HG03439 (cell line): Measurements from ENCODE around the gene ADRB1.

ENCODE experiments used
- ATAC-seq: cut with Tn5 transposase; IDR thresholded peaks from one replicate; pipeline ENCODE4 v1.9.1; 2021; ENCODE audit warnings: mild to moderate bottlenecking, moderate library complexity; ENCODE audit not compliant: unreplicated experiment

ADRB1 gene

DNA sequence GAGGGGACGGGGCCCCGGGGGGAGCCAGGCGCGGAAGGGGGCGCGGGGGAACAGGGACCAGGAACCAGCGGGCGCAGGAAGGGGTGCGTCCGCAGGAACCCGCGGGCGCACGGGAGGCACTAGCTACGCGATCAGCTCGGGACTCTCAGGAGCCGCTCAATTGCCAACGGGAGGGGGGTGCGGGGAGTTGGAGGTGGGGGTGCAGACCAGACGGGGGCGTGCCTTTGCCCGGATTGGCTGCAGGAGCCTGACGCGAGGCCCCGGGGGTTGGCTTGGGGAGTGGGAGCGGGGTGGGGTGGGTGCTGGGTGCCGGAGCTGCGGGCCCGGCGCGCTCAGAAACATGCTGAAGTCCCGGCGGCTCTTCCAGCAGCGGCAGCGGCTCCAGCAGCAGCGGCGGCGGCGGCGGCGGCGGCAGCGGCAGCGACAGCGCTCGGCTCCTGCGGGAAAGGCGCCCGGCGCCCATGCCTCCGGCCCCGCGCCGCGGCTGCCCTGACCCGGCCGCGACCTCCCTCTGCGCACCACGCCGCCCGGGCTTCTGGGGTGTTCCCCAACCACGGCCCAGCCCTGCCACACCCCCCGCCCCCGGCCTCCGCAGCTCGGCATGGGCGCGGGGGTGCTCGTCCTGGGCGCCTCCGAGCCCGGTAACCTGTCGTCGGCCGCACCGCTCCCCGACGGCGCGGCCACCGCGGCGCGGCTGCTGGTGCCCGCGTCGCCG is at the start of gene ADRB1:
Gene ADRB1, plus strand, starts transcription at position 335 of the 715 bp plus-strand sequence. Its CDS starts 267 bp downstream, at position 602.
- peak; percentile 60 for ATAC-seq

DNA sequence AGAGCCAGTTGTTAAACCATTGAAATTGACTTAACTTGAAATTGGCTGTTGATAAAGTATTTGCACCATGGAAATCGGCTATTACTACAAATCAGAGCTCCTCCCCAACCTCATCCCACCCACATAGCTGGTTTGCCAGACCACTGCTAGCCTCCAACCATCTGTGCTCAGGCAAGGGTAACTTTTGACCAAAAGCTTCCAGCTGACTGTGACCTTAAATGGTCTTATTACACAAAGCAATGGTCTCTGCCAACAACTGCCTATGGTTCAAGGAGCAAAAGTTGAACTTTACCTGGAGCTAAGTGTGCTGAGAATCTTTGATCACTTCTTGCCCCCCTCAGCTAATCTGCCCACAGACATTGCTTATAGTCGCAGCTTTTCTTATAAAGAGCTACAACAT is 48.5 kb upstream of the ADRB1 start:
- no peak for ATAC-seq

GRCh38 chr10:113997428-113997827 is 46.2 kb upstream of the ADRB1 start:
- ATAC-seq: no peak

DNA sequence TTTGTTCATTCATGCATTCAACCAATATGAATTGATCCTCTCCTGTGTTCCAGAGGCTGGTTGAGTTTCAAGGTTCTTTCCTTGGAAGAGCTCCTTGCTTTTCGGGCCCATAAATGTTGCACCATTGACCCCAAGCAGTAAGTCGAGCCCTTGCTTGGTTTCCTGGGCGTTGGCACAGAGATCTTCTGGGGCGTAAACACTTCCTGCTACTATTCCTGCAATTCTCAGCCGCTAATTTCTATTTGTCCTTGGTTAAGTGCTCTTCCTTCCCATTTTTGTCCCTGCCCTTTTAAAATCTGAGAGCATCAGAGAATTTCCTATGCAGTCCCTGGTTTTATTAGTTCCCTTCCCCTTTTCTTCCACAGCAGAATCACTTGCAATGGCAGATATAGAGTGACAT is 44.1 kb upstream of the ADRB1 start:
- no peak for ATAC-seq

- no peak for ATAC-seq
These were observed 43.1 kb upstream of the ADRB1 start for GRCh38 chr10:114000457-114001010.

- no peak for ATAC-seq
These were observed 41.2 kb upstream of the ADRB1 start for GRCh38 chr10:114002422-114002821.

DNA sequence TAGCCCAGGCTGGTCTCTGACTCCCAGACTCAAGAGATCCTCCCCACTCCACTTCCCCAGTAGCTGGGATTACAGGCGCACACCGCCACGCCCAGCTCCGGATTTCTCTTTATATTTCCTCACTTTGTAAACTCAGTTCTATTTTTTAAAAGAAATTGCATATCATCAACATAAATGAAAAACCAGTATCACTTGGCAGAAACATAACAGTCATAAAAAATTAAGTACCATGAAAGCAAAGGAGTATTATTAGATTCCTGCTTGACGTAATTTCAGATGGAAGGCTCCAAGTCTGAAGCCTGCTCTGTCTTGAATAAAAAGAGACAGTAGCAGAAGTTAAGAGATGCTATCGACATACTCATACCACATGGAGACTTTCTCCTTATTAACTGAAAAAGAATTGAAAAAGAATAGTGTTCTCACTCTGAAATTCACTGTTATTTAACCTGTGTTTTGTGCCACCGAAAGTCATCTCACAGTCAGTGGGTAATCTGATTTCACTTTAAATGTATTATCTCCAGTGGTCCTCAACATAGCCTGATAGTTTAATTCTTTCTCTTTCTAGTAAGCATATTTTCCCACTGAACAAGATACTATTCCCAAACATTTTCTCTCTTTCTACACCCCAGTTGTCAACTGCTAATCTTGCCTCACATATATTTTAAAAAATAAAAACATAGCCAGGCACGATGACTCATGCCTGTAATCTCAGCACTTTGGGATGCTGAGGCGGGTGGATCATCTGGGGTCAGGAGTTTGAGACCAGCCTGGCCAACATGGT is 40.3 kb upstream of the ADRB1 start:
- ATAC-seq: no peak

DNA sequence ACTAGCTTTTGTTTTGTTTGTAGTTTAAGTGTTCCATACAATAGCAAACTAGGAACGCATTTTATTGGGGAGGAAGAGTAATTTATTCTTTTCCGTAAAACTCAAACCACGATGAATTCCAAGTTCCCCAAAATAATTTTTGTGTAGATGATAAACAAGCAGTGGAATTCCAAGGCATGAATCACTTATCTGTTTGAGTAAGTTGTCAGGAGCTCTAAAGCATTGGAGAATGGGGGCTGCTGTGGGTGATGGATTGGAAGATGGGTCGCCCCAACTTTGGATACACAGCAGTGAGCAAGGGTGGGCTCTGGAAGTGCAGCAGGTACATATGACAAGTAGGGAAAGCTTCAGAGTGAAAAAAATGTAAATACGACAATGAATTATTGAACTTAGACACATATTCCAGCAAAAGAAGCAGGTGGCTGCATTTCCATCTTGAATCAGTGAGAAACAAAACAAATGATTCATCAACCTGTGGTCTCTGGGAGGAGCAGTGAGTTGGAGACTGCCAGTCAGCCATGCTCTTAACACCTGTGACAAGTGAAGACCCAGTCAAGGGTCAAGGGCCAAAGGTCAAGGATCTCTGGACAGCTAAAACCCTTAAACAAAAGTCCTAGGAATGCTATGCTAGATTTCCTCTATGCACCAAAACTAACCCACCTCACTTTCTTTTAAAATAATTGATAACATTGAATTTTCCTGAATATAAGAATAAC is 34.2 kb upstream of the ADRB1 start:
- no peak for ATAC-seq

- no peak for ATAC-seq
These were observed 33.4 kb upstream of the ADRB1 start for GRCh38 chr10:114010316-114010715.

DNA sequence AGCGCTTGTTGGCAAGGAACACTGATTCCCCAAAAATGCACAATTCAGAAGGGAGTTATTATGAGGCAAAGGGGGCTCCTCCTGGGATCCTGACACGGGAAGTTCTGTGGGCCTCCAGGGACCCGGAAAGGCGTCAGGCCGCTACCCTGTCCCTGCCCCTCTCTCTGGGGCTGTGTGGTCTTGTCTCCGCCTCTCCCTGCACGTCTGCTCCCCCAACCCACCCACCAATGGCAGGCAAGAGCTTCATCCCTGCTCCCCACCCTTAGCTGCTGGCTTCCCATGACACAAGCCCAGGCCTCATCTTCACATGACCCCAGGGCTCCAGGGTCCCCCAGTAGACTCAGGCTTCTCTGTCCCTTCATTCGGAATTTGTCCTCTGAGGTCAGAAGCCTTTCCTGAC is 31.0 kb upstream of the ADRB1 start:
- ATAC-seq: no peak

DNA sequence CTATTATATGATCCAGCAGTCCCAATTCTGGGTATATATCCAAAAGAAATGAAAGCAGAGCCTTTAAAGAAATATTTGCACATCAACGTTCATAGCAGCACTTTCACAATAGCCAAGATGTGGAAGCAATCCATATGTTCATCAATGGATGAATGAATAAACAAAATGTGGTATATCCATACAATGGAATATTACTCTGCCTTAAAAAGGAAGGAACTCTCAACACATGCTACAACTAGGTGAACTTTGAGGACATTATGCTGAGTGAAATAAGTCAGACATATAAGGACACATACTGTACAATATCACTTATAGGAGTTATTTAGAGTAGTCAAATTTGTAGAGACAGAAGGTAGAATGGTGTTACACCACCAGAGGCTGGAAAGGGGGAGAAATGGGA is 28.0 kb upstream of the ADRB1 start:
- ATAC-seq: no peak

GRCh38 chr10:114017271-114017670 is 26.4 kb upstream of the ADRB1 start:
- ATAC-seq: no peak

DNA sequence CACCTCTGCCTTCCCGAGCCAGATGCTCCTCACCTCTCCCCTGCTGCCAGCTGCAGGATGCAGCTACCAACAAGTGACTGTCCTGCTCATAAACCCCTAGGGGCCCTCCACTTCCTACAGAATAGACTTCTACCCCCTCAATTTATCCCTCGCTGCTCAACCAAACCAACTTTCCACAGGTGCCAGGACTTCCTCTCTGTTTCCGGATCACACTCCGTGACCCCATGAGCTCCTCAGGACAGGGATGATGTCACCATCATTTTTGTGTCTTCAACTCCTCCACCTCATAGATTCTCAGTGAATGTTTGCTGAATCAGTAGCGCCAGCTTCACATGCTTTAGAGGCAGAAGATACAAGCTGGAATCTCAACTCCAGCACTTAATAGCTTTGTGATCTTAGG is 25.8 kb upstream of the ADRB1 start:
- no peak for ATAC-seq

- ATAC-seq: no peak
These were observed 24.4 kb upstream of the ADRB1 start for GRCh38 chr10:114019226-114019625.

DNA sequence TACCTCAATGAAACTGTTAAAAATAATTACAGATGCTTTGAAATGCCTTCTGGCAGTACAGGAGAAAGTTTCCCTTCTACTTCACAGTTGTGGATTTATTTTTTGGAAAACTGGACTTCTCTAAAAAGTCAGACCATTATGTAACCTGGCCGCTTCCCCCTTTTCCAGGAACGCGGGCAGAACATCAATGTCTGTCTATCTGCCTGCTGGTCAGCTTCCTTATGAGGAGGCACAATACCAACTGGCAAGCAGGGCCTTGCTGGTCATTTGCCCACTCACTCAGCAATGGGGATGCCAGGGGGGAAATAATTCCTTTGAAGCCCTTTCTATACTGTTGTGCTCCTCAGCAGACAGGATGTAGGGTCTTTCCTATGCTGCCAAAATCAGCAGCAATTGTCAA is 22.5 kb upstream of the ADRB1 start:
- ATAC-seq: no peak

DNA sequence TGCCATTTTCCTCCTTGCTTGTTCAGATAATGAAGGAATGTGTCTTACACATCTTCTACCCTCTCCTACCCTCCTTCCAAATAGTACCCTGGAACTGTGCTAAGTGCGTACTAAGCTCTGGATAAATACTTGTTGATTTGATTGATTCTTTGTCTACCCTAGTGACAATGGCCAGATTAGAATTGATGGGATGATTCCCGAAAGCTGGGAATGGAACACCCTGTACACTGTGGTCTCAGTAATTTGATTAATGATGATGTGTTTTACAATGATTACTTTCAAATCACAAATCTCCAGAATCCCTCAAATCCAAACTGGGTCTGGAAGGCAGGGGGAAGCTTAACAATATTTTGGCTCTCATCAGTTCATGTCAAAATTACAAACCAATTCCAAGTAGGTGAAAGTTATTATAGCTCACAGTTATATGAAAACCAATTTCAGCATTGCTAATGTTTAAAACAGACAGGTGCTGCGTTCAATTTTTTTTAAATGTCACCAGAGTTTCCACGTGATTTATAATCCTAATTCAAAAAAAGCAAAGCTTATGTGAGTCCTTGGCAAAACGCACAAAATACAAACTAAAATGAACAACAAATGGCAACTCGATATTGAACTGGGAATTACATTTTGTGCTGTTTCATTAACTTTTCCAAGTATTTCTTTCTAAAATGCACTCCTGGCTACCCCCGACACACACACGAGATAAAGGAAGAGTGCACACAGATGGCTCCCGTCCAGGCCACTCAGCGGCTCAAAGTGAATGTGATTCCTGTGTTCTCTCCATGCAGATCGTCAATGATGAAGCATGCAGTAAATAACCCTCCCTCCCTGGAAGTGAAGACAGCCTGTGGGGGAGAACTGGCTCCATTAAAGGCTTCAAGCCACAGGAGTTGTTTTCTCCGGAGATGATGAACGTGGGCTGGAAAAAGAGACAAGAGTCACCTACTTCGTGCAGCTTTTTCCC is 21.7 kb upstream of the ADRB1 start:
- no peak for ATAC-seq

DNA sequence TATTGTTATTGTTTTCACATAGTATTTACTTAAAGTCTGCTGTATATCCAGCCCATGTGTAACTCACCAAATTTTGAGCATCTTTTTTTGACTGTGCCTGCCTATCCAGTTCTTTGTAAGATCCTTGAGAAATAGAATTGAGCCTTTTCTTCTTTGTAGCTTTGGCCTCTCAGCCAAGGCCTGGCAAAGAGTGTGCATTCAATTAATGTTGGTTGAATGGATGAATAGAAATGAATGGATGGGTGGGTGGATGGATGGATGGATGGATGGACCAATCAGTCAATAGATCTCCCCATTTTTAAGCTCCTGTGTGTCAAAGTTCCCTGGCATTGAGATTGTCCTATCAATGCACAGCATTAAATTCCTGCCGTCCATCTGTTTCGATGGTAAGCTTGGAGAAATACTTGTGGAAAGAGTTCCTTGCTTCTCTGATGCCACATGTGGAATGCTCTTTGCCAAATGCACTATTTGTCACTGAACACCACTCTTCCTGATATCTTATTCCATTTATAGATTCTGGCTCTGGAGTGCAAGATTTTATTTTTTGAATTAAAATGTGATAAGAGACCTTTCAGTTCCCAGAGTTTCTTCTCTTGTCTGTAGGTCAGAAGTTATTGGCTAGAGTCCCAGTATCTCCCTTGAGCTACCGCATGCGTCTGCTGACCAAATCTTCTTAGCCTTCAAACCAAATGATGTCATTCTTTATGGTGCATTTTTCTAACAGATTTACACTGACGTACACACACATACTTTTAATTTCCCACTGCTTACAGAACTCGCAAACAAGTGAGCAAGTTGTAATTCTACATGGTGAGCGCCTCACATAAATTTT is 20.7 kb upstream of the ADRB1 start:
- no peak for ATAC-seq

DNA sequence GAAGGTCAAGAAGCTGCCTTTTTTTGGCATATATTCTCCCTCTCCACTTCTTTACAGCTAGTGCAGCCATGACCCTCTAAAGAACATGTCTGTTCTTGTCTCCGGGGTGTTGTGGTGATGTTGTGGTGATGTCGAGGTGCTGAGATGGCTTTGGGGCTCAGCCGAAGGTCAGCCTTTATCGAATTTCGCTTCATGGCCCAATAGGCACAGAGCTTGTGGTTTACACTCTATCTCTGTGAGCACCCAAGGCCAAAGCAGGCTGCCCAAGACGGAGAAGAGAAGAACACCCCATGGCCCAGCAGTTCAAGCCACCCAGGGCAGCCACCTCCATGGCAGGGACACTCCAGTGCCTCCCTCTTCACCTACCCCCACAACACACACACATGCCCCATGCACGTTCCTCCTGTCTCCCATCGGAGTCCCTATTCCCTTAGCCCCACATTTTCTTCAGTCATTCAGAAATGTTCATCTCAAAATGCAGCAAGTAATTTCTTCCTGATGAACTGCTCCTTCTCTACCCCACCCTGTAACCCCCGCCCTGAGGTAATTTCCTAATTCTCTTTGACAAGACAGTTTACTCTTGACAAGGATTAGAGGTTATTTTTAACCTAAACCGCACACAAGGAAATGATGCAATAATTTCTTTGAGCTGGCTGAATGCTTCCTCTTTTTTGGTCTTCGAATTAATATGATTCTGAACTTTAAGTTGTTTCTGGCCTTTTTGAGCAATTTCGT is 18.6 kb upstream of the ADRB1 start:
- peak; percentile 83 for ATAC-seq

DNA sequence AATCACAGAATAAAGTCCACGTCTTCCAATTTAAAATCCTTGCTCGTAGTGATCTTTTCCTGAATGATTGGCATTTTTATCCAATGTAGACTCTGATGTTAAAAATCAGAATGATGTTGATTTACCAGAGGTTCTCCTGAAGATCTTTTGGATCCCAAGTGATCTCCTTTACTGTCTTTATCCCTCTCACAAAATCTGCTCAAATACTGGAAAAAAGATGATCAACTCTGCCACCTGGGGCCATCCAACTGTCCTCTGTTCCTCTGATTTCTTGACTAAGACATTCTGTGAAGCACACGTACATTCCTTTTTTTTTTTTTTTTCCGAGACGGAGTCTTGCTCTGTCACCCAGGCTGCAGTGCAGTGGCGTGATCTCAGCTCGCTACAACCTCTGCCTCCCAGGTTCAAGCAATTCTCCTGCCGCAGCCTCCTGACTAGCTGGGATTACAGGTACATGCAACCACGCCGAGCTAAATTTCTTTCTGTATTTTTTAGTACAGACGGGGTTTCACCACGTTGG is 18.0 kb upstream of the ADRB1 start:
- no peak for ATAC-seq
